ENCODE results near the gene ZNF497.
"Not testable (repeated sequence)": the region's sequence is repeated elsewhere in the genome, so short reads cannot be mapped to it uniquely, and the experiment has no call there.

Gene ZNF497

DNA sequence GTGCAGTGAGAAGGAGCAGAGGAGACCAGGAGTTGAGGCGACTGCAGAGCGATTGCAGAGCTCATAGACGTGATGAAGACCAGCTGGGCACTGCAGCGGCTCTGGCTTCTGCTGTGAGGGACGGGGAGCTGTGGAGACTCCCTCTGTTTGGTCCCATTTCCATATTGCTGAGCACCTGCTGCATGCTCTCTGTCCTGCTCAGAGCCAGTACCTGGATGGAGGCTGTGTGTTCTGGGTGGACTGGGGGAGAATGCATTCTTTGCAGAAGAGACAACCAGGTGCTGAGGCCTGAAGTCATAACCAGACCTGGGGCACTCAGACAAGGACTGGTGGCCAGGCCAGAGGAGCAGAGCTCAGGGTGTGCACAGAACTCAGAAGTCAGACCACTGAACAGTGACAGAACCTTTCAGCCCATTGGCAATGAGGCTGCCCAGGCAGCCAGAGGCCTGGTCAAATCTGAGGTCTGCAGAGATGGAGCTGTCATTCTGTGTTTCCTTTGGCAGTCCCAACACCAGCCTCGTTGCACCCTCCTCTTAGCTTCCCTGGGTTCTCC is 8.0 kb downstream of the ZNF497 start:
- Histone ChIP-seq H3K9me3 (ENCODE audit: control insufficient read depth, low read length) (no peaks in the 10 kb centered on the region), H3K36me3 (ENCODE audit: control insufficient read depth, insufficient read depth, low read length) (no peaks in the 10 kb centered on the region), H3K4me1 (ENCODE audit: control insufficient read depth, insufficient read depth, low read length, poor library complexity, severe bottlenecking) (peaks cover 16% of the 10 kb centered on the region), H3K4me3 (ENCODE audit: insufficient read depth, low read depth, low read length, poor library complexity, severe bottlenecking) (no peak overlapping the region), H3K27ac (ENCODE audit: insufficient read depth, low read length, poor library complexity, severe bottlenecking) (no peak overlapping the region), H3K27me3 (replicated peaks; ENCODE audit: control insufficient read depth, insufficient read depth, low read length, poor library complexity, severe bottlenecking) (no peaks in the 10 kb centered on the region)
- DNase-seq, result no peak

DNA sequence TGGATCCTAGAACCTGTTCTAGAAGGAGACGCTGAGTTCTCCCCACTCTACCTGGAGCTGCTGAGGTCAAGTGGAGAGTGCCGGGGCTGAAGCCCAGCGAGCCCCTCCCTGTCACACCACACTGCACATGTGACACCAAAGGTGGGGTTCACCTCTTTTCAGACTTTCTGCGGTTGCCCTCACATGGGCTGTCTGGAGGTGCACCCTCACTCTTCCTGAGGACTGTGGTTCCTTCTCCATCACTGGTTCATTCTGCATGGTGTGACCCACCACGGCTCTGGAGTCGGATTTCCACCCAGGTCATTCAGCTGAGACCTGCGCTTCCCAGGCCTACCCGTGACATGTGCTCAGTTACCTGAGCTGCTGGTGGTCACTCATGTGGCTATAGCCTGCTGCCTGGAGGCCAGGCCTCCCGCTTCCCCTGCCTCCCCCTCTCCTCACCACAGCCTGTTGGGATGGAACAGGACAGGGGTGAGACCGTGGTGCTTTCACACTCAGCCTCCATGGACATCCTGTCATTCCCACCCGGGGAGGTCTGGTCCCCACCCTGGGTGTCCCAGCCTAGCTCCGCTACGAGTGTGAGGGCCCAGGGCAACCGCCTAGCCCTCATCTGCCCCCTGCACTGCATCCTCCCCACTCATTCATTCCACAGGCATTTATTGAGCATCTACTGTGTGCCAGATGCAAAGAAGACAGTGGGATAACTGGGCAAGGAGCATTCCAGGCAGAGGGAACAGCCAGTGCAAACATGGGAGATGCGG is 8.7 kb downstream of the ZNF497 start:
- Histone ChIP-seq H3K4me1 (ENCODE audit: control insufficient read depth, insufficient read depth, low read length, poor library complexity, severe bottlenecking) (peaks cover 16% of the 10 kb centered on the region), H3K27ac (ENCODE audit: insufficient read depth, low read length, poor library complexity, severe bottlenecking) (no peak overlapping the region), H3K4me3 (ENCODE audit: insufficient read depth, low read depth, low read length, poor library complexity, severe bottlenecking) (no peak overlapping the region), H3K9me3 (ENCODE audit: control insufficient read depth, low read length) (no peaks in the 10 kb centered on the region), H3K36me3 (ENCODE audit: control insufficient read depth, insufficient read depth, low read length) (no peaks in the 10 kb centered on the region), H3K27me3 (replicated peaks; ENCODE audit: control insufficient read depth, insufficient read depth, low read length, poor library complexity, severe bottlenecking) (no peaks in the 10 kb centered on the region)
- no peak for DNase-seq

DNA sequence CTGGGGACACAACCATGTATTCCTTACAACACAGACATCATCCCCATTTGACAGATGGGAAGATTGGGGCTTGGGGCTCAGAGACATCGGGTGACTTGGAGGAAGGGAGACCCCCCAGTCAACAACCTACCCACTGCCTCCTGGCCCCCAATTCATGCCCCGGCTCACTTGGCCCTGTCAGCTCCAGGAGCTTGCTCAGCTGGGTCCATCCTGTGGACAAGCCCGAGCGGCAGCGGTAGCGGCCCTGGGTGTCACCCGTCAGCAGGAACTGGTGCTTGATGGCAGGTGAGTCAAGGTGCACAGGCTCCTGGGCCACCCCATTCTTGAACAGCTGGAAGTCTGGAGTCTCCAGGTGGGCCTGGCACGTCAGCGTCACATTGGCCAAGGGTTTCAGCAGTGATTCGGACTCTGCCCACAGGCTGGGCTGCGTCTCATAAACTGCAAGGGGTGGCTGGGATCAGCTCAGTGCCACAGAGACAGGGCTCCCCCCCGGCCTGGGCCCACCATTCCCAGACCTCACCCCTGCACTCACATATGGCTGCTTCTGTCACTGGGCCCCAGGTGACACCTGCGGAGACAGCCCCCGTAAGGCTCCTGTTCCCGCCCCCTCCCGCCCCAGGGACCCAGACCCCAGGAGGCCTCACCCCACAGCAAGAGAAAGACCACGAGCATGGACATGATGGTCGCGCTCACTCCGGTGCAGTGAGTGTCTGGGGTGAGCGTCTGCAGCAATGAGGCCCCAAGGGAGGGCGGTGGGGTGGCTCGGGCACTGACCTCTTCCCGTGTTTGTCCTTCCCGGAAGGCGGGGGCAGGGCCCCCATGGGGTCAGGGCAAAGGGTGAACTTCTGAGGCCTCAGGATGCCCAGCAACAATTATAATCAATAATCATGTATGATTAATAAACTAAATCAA is 9.5 kb downstream of the ZNF497 start, which contains the start of gene A1BG:
TSS of gene A1BG (minus strand) at position 733 of the 912 bp plus-strand sequence. CDS start at position 678, 55 bp downstream.
- no peak for DNase-seq
- no peaks in the 10 kb centered on the region for H3K27me3 ChIP-seq (replicated peaks; ENCODE audit: control insufficient read depth, insufficient read depth, low read length, poor library complexity, severe bottlenecking)
- H3K27ac ChIP-seq (ENCODE audit: insufficient read depth, low read length, poor library complexity, severe bottlenecking), result no peak within 1 kb of the TSS
- peaks cover 16% of the 10 kb centered on the region for H3K4me1 ChIP-seq (ENCODE audit: control insufficient read depth, insufficient read depth, low read length, poor library complexity, severe bottlenecking)
- no peaks in the 10 kb centered on the region for H3K9me3 ChIP-seq (ENCODE audit: control insufficient read depth, low read length)
- H3K4me3 ChIP-seq (ENCODE audit: insufficient read depth, low read depth, low read length, poor library complexity, severe bottlenecking), result no peak within 1 kb of the TSS
- no peaks in the 10 kb centered on the region for H3K36me3 ChIP-seq (ENCODE audit: control insufficient read depth, insufficient read depth, low read length)

DNA sequence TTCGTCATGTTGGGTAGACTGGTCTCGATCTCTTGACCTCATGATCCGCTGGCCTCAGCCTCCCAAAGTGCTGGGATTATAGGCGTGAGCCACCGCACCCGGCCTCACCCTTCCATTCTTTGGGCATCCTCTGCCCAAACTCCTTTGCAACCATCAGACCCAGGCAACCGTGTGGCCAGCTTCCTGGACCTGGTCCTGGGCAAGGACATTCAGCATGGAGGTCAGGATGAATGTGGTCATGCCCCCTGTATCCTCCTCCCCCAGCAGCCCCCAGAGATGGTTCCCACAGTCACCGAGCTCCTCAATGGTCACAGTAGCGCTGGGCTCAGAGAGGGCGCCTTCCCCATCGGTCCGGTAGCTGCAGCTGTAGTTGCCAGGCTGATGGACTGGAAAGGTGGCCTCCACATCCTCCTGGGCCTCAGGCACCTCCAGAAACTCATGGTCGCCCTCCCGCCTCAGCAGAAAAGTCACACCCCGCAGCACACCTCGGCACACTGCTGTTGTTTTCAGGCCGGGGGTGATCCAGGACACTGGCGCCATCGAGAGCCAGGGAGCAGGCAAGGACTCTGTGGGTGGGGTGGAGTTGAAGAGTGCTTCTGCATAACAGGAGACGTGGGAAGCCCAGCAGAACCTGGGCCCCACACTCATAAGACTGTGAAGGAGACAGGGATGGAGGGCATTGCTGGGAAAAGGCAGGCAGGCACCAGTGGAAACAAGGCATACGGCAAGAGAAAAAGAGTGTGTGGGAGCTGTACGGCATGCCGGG is 10.4 kb downstream of the ZNF497 start:
- Histone ChIP-seq H3K4me1 (ENCODE audit: control insufficient read depth, insufficient read depth, low read length, poor library complexity, severe bottlenecking) (peaks cover 13% of the 10 kb centered on the region), H3K36me3 (ENCODE audit: control insufficient read depth, insufficient read depth, low read length) (no peaks in the 10 kb centered on the region), H3K27me3 (replicated peaks; ENCODE audit: control insufficient read depth, insufficient read depth, low read length, poor library complexity, severe bottlenecking) (no peaks in the 10 kb centered on the region), H3K27ac (ENCODE audit: insufficient read depth, low read length, poor library complexity, severe bottlenecking) (no peak overlapping the region), H3K4me3 (ENCODE audit: insufficient read depth, low read depth, low read length, poor library complexity, severe bottlenecking) (no peak overlapping the region), H3K9me3 (ENCODE audit: control insufficient read depth, low read length) (no peaks in the 10 kb centered on the region)
- DNase-seq, result no peak

DNA sequence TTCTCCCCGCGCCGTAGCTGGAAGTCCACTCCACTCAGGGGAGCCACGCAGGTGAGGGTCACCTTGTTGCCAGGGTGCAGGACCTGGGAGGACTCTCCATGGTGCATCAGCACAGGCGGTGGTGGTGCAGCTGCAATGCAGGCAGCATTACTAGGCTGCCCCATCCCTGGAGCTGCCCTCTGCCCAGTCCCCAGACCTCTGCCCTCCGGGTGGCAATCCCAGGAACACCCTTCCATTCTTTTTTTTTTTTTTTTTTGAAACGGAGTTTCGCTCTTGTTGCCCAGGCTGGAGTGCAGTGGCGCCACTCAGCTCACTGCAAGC is 11.0 kb downstream of the ZNF497 start:
- no peak overlapping the region for H3K27ac ChIP-seq (ENCODE audit: insufficient read depth, low read length, poor library complexity, severe bottlenecking)
- no peak for DNase-seq
- no peaks in the 10 kb centered on the region for H3K27me3 ChIP-seq (replicated peaks; ENCODE audit: control insufficient read depth, insufficient read depth, low read length, poor library complexity, severe bottlenecking)
- H3K4me1 ChIP-seq (ENCODE audit: control insufficient read depth, insufficient read depth, low read length, poor library complexity, severe bottlenecking), result peaks cover 12% of the 10 kb centered on the region
- no peaks in the 10 kb centered on the region for H3K36me3 ChIP-seq (ENCODE audit: control insufficient read depth, insufficient read depth, low read length)
- no peaks in the 10 kb centered on the region for H3K9me3 ChIP-seq (ENCODE audit: control insufficient read depth, low read length)
- H3K4me3 ChIP-seq (ENCODE audit: insufficient read depth, low read depth, low read length, poor library complexity, severe bottlenecking), result no peak overlapping the region

DNA sequence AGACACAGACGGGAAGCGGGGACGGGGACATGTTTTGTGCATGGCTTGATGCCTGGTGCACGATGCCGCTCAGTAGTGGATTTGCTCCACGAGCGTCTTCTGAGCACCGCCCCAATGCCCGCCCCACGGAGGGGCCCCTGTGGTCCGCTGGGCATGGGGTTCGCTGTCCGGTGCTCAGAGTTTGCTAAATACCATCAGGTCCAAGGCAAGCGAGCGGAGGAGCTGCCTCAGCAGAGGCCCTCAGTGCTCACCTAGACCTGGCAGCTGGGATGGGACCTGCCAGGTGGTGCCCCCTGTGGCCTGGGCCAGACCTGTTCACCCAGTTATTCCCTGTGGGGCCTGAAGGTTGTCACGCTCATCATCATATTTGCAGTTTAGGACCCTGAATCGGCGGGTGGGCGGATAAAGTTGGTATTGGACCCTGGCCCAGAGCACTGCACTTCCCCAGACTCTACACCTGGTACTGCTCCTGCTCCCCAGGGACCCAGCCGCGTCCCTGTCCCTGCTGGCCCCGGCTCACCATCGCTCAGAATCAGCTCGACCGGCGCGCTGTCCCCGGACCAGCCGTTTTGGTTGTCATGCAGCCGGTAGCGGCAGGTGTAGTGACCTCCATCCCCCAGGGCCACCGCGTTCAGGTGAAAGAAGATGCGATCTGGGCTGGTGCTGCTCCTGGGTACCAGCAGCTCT is 11.5 kb downstream of the ZNF497 start:
- Histone ChIP-seq H3K9me3 (ENCODE audit: control insufficient read depth, low read length) (no peaks in the 10 kb centered on the region), H3K4me3 (ENCODE audit: insufficient read depth, low read depth, low read length, poor library complexity, severe bottlenecking) (no peak overlapping the region), H3K4me1 (ENCODE audit: control insufficient read depth, insufficient read depth, low read length, poor library complexity, severe bottlenecking) (peaks cover 8% of the 10 kb centered on the region), H3K36me3 (ENCODE audit: control insufficient read depth, insufficient read depth, low read length) (no peaks in the 10 kb centered on the region), H3K27me3 (replicated peaks; ENCODE audit: control insufficient read depth, insufficient read depth, low read length, poor library complexity, severe bottlenecking) (no peaks in the 10 kb centered on the region), H3K27ac (ENCODE audit: insufficient read depth, low read length, poor library complexity, severe bottlenecking) (no peak overlapping the region)
- DNase-seq, result no peak

DNA sequence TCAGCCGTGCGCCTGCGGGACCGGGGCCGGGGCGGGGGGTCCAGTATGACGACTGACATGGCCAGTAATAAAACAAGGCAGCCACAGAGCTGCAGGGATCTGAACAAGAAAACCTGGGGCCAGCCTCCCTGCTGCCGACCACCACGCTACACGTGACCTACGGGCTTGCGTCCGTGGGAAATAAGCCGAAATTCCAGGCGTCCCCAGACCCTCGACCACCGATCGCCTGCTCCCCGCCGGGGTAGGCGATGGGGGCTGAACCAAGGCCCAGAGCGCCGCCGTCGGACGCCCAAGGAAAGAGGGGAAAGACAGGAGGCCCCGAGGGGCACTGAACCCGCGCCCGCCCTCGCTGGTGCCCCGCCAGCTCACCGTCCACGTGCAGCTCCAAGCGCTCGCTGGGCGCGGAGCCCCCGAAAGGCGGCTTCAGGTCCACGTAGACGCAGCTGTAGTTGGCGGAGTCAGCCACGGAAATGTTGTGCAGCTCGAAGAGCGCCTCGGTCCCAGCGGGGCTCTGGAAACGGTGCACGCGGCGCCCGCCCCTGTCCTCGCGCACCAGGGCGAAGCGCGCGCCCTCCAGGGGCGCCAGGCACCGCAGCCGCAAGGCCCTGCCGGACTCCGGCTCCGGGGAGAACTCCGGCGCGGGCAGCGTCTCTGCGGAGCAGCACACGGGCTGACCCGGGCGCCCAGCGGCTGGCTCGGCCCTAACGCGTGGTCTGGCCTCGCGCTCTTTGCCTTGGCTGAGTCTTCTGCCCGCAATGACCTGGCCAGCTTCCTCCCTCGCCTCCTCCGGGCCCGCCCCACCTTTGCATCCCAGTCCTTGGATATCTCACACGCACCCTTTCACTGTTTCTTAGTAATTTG is 12.3 kb downstream of the ZNF497 start:
- no peaks in the 10 kb centered on the region for H3K36me3 ChIP-seq (ENCODE audit: control insufficient read depth, insufficient read depth, low read length)
- H3K27ac ChIP-seq (ENCODE audit: insufficient read depth, low read length, poor library complexity, severe bottlenecking), result no peak overlapping the region
- DNase-seq, result no peak
- H3K4me3 ChIP-seq (ENCODE audit: insufficient read depth, low read depth, low read length, poor library complexity, severe bottlenecking), result no peak overlapping the region
- no peaks in the 10 kb centered on the region for H3K27me3 ChIP-seq (replicated peaks; ENCODE audit: control insufficient read depth, insufficient read depth, low read length, poor library complexity, severe bottlenecking)
- H3K4me1 ChIP-seq (ENCODE audit: control insufficient read depth, insufficient read depth, low read length, poor library complexity, severe bottlenecking), result peaks cover 5% of the 10 kb centered on the region
- no peaks in the 10 kb centered on the region for H3K9me3 ChIP-seq (ENCODE audit: control insufficient read depth, low read length)

DNA sequence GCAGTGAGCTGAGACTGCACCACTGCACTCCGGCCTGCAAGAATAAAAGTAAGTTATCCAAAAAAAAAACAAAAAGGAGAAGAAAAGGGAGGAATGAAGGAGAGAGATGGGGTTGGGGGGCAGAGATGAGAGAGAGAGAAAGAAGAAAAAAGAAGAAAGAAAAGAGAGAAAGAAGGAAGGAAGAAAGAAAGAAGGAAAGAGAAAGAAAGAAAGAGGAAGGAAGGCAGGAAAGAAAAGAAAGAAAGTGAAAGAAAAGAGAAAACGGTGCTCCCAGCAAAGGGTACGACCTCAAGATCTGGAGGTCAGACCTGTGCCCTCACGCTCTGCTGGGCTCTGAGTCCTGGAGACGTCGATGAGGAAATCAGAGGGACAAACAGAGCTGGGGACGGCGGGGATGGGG is 13.0 kb downstream of the ZNF497 start:
- no peaks in the 10 kb centered on the region for H3K27me3 ChIP-seq (replicated peaks; ENCODE audit: control insufficient read depth, insufficient read depth, low read length, poor library complexity, severe bottlenecking)
- no peaks in the 10 kb centered on the region for H3K9me3 ChIP-seq (ENCODE audit: control insufficient read depth, low read length)
- peaks cover 5% of the 10 kb centered on the region for H3K4me1 ChIP-seq (ENCODE audit: control insufficient read depth, insufficient read depth, low read length, poor library complexity, severe bottlenecking)
- no peak overlapping the region for H3K4me3 ChIP-seq (ENCODE audit: insufficient read depth, low read depth, low read length, poor library complexity, severe bottlenecking)
- H3K27ac ChIP-seq (ENCODE audit: insufficient read depth, low read length, poor library complexity, severe bottlenecking), result no peak overlapping the region
- H3K36me3 ChIP-seq (ENCODE audit: control insufficient read depth, insufficient read depth, low read length), result no peaks in the 10 kb centered on the region
- no peak for DNase-seq

DNA sequence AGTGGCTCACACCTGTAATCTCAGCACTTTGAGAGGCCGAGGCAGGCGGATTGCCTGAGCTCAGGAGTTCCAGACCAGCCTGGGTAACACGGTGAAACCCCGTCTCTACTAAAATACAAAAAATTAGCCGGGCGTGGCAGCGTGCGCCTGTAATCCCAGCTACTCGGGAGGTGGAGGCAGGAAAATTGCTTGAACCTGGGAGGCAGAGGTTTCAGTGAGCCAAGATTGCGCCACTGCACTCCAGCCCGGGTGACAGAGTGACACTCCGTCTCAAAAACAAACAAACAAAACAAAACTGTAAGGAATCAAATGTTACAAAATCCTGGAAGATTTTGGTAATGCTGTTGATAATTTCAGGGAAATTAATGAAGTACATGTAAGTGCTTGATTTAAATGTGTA is 14.5 kb downstream of the ZNF497 start:
- not testable (repeated sequence) for H3K9me3 ChIP-seq (ENCODE audit: control insufficient read depth, low read length); H3K4me1 ChIP-seq (ENCODE audit: control insufficient read depth, insufficient read depth, low read length, poor library complexity, severe bottlenecking); H3K27me3 ChIP-seq (replicated peaks; ENCODE audit: control insufficient read depth, insufficient read depth, low read length, poor library complexity, severe bottlenecking); H3K36me3 ChIP-seq (ENCODE audit: control insufficient read depth, insufficient read depth, low read length); DNase-seq
- Histone ChIP-seq H3K27ac (ENCODE audit: insufficient read depth, low read length, poor library complexity, severe bottlenecking) (peak overlapping the region; percentile 41), H3K4me3 (ENCODE audit: insufficient read depth, low read depth, low read length, poor library complexity, severe bottlenecking) (peak overlapping the region; percentile 40)

Data from effector memory CD4-positive, alpha-beta T cell (primary cell).